HepG2 (cell line): ENCODE results near the gene UBB. TPM values are rescaled to one million over a fixed set of nuclear protein-coding genes. Genes with fewer than 3 reads are reported as not detected.

Experiments used
- ATAC-seq: fragments of 200-7000 bp; cut with Tn5 transposase; 3 replicates; pipeline ENCODE4 v1.9.1; 2020; ENCODE audit warnings: mild to moderate bottlenecking, moderate library complexity
- BruUV-seq: library from RNA; stranded (reverse); fragments of 400-500 nt; replicated peaks from 2 replicates; lab custom pipeline; 2021; lab: Mats Ljungman, UMichigan
- CTCF ChIA-PET: fragments of 300-600 bp; formaldehyde crosslinking; extraction: SDS; loops from one replicate; lab custom pipeline; 2021; ENCODE audit warnings: low total read pairs, inconsistent platforms, low intra/inter-chr PET ratio; lab: Yijun Ruan, JAX
- POLR2A ChIA-PET: fragments of 350-600 bp; sonication (Branson Sonifier 250); formaldehyde crosslinking; loops from one replicate; lab custom pipeline; 2020; ENCODE audit warnings: antibody characterized with exemption, inconsistent platforms; lab: Yijun Ruan, JAX
- DNase-seq: peaks from one replicate; pipeline ENCODE4 v3.0.0-alpha.2; 2015; ENCODE audit warnings: low spot score
- FAIRE-seq: peaks from 3 replicates; lab custom pipeline; 2011; peaks lifted over from hg19 to GRCh38; lab: Jason Lieb, UNC
- H2AFZ ChIP-seq: one replicate; pipeline ENCODE4 v1.6.1; 2011; ENCODE audit warnings: low read length, inconsistent platforms
- H3K27ac ChIP-seq: fragments of 300-600 bp; 3 replicates; pipeline ENCODE4 v1.8.0; 2011; ENCODE audit warnings: mixed run types, mild to moderate bottlenecking, mixed read lengths, low read length, inconsistent platforms; ENCODE audit not compliant: insufficient read depth; ENCODE audit errors: extremely low read length
- H3K27me3 ChIP-seq, 2 experiments: fragments of 200-600 bp in 1 of 2; 2 replicates in 1 of 2; 3 replicates in 1 of 2; pipeline versions ENCODE4 v1.6.0 to v1.8.0; 2011; ENCODE audit warnings: low read length in 2 of 2, mild to moderate bottlenecking in 2 of 2, moderate library complexity in 2 of 2, inconsistent platforms in 1 of 2; ENCODE audit not compliant: insufficient read depth in 2 of 2, control insufficient read depth in 1 of 2
- H3K36me3 ChIP-seq, 2 experiments: fragments of 200-600 bp in 1 of 2; replicated peaks in 1 of 2; 2 replicates in 1 of 2; 3 replicates in 1 of 2; pipeline versions ENCODE4 v1.5.1 to v1.8.0; 2011; ENCODE audit warnings: low read length in 2 of 2, inconsistent platforms in 1 of 2; ENCODE audit not compliant: insufficient read depth in 2 of 2, control insufficient read depth in 1 of 2
- H3K4me1 ChIP-seq: 2 replicates; pipeline ENCODE4 v1.5.1; 2012; ENCODE audit warnings: low read length, inconsistent platforms; ENCODE audit not compliant: insufficient read depth
- H3K4me2 ChIP-seq: 2 replicates; pipeline ENCODE4 v1.6.0; 2011; ENCODE audit warnings: low read depth, low read length, inconsistent platforms
- H3K4me3 ChIP-seq, 3 experiments: fragments of 200-600 bp in 1 of 3; sonication (generic), shearing (Covaris generic) in 1 of 3; replicated peaks in 1 of 3; 2 replicates each; pipeline ENCODE4 v1.5.1; 2011 to 2016; ENCODE audit warnings: low read length in 3 of 3, inconsistent platforms in 2 of 3, low read depth in 2 of 3, mild to moderate bottlenecking in 2 of 3, control low read depth in 1 of 3, mixed read lengths in 1 of 3; ENCODE audit not compliant: insufficient read depth in 1 of 3
- H3K79me2 ChIP-seq: one replicate; pipeline ENCODE4 v1.6.1; 2011; ENCODE audit warnings: low read length, inconsistent platforms; ENCODE audit not compliant: insufficient read depth
- H3K9ac ChIP-seq: 2 replicates; pipeline ENCODE4 v1.6.0; 2011; ENCODE audit warnings: mild to moderate bottlenecking, low read depth, low read length, inconsistent platforms; ENCODE audit not compliant: insufficient read depth
- H3K9me3 ChIP-seq: 2 replicates; pipeline ENCODE4 v1.5.1; 2012; ENCODE audit warnings: mild to moderate bottlenecking, low read length
- H4K20me1 ChIP-seq: 2 replicates; pipeline ENCODE4 v1.6.0; 2011; ENCODE audit warnings: inconsistent platforms, mild to moderate bottlenecking, low read length, moderate library complexity; ENCODE audit not compliant: insufficient read depth
- ATF7 ChIP-seq, 2 experiments: fragments of 450-650 bp in 1 of 2; sonication (generic) in 1 of 2; formaldehyde crosslinking in 1 of 2; IDR thresholded peaks; 2 replicates each; pipeline versions ENCODE4 v1.4.0 to v1.6.1; 2016 to 2020; ENCODE audit warnings: antibody characterized with exemption in 1 of 2, mild to moderate bottlenecking in 1 of 2, missing genetic modification reagents in 1 of 2
- BRCA1 ChIP-seq: sonication (generic); formaldehyde crosslinking; IDR thresholded peaks from 2 replicates; pipeline ENCODE4 v1.4.0; 2020; ENCODE audit warnings: missing genetic modification reagents
- FOXK1 ChIP-seq: sonication (generic); formaldehyde crosslinking; IDR thresholded peaks from 2 replicates; pipeline ENCODE4 v1.4.0; 2020; ENCODE audit warnings: low read depth, missing genetic modification reagents, borderline replicate concordance
- JDP2 ChIP-seq: sonication (generic); formaldehyde crosslinking; IDR thresholded peaks from 2 replicates; pipeline ENCODE4 v1.8.1; 2022; ENCODE audit warnings: missing genetic modification reagents, borderline replicate concordance
- KLF11 ChIP-seq: IDR thresholded peaks from 2 replicates; pipeline ENCODE4 v1.6.1; 2016; ENCODE audit warnings: missing compliant biosample characterization
- MAFK ChIP-seq, 2 experiments: IDR thresholded peaks in 1 of 2; conservative IDR thresholded peaks in 1 of 2; 2 replicates each; pipeline ENCODE4 v1.6.1; 2011; ENCODE audit warnings: improper control_type of control experiment in 2 of 2, low read length in 2 of 2
- NCOA5 ChIP-seq: sonication (generic); formaldehyde crosslinking; IDR thresholded peaks from 2 replicates; pipeline ENCODE4 v1.4.0; 2020; ENCODE audit warnings: missing genetic modification reagents
- NFKB2 ChIP-seq: sonication (generic); formaldehyde crosslinking; IDR thresholded peaks from 2 replicates; pipeline ENCODE4 v1.4.0; 2020; ENCODE audit warnings: missing genetic modification reagents, borderline replicate concordance
- NPAS2 ChIP-seq: sonication (generic); formaldehyde crosslinking; IDR thresholded peaks from 2 replicates; pipeline ENCODE4 v1.8.0; 2022; ENCODE audit warnings: mild to moderate bottlenecking, missing genetic modification reagents, borderline replicate concordance
- TCF7L2 ChIP-seq: IDR thresholded peaks from 2 replicates; pipeline ENCODE4 v1.6.1; 2011; ENCODE audit warnings: mild to moderate bottlenecking, low read depth, low read length, moderate library complexity
- ZNF205 ChIP-seq: IDR thresholded peaks from 2 replicates; pipeline ENCODE4 v1.6.1; 2018; ENCODE audit warnings: missing biosample characterization, missing genetic modification reagents
- ZNF24 ChIP-seq: fragments of 450-650 bp; IDR thresholded peaks from 2 replicates; pipeline ENCODE4 v1.6.1; 2017; ENCODE audit warnings: antibody characterized with exemption, mild to moderate bottlenecking
- ZNF546 ChIP-seq: sonication (generic); formaldehyde crosslinking; conservative IDR thresholded peaks from 2 replicates; pipeline ENCODE4 v1.8.1; 2023; ENCODE audit warnings: mild to moderate bottlenecking, missing genetic modification reagents
- ZNF558 ChIP-seq: sonication (generic); formaldehyde crosslinking; IDR thresholded peaks from 2 replicates; pipeline ENCODE4 v1.9.0; 2022; ENCODE audit warnings: mild to moderate bottlenecking, missing genetic modification reagents, borderline replicate concordance
- ZNF747 ChIP-seq: sonication (generic); formaldehyde crosslinking; IDR thresholded peaks from 2 replicates; pipeline ENCODE4 v1.8.1; 2023; ENCODE audit warnings: missing genetic modification reagents, mild to moderate bottlenecking, borderline replicate concordance
- WGBS: methylation state at CpG from one replicate; pipeline ENCODE4 v1.1.6; 2017; ENCODE audit warnings: low lambda C conversion rate; 5-methylcytosine and 5-hydroxymethylcytosine counted together
- in situ Hi-C: cut with HindIII; loops from 2 replicates; pipeline ENCODE4 v1.10.0; 2017; ENCODE audit warnings: low pct_unique_long_range_greater_than_20kb; ENCODE audit not compliant: extremely low pct_ligation_motif_present
- intact Hi-C: fragments of 100-400 bp; cut with micrococcal nuclease; formaldehyde crosslinking; loops from one replicate; pipeline ENCODE4 v1.10.0; 2022; ENCODE audit not compliant: unreplicated experiment
- polyA plus RNA-seq, 8 experiments: library from polyadenylated mRNA; depleted of rRNA in 3 of 8; stranded (reverse) in 7 of 8; unstranded in 1 of 8; fragments of >200 nt; fragmentation: Illumina TruSeq in 4 of 8; extraction: Trizol in 4 of 8; gene quantifications; 2 replicates each; pipeline versions ENCODE4 v1.2.1 to v1.2.3, GENCODE V29; 2011 to 2016; ENCODE audit warnings: low read depth in 4 of 8, missing spikeins in 1 of 8, mixed read lengths in 1 of 8; ENCODE audit not compliant: insufficient read depth in 1 of 8
- total RNA-seq, 5 experiments: library from RNA; depleted of rRNA; stranded (reverse); fragments of >200 nt; fragmentation: Illumina TruSeq; extraction: Trizol; gene quantifications; 2 replicates each; pipeline ENCODE4 v1.2.3, GENCODE V29; 2016; ENCODE audit warnings: low read depth in 1 of 5
- TF ChIP-seq, protein P1 (sequence below): sonication (generic); formaldehyde crosslinking; IDR thresholded peaks from 2 replicates; pipeline ENCODE4 v1.5.0; 2020; ENCODE audit warnings: missing genetic modification reagents
- TF ChIP-seq, protein P2 (sequence below): sonication (generic); formaldehyde crosslinking; conservative IDR thresholded peaks from 2 replicates; pipeline ENCODE4 v1.4.0; 2020; ENCODE audit warnings: missing genetic modification reagents
- TF ChIP-seq, protein P3 (sequence below): sonication (generic); formaldehyde crosslinking; IDR thresholded peaks from 2 replicates; pipeline ENCODE4 v1.4.0; 2020; ENCODE audit warnings: mild to moderate bottlenecking, missing genetic modification reagents
- TF ChIP-seq, protein P4 (sequence below): sonication (generic); formaldehyde crosslinking; IDR thresholded peaks from 2 replicates; pipeline ENCODE4 v1.5.1; 2020; ENCODE audit warnings: mild to moderate bottlenecking, moderate library complexity, missing genetic modification reagents

Gene UBB
- total and polyA plus RNA-seq, 2 of the 13 experiments (the other 11 are each of a cell fraction or from before 2014, with no cell fraction given), result 1,130 to 2,066 TPM

DNA sequence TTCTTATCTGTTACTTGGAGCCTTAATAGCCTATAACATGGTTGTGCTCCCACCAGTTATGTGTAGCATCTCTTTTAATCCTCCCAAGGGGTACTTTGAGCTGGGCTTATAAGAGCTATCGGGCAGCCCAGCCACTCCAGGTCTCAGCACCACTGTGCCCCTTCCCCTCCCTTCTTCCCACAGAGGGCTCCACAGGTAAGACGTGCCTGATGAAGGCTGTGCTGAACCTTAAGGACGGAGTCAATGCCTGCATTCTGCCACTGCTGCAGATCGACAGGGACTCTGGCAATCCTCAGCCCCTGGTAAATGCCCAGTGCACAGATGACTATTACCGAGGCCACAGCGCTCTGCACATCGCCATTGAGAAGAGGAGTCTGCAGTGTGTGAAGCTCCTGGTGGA lies 41.5 kb downstream of the UBB start:
- H3K27me3 ChIP-seq, result no peaks in the 10 kb centered on the region
- BruUV-seq, result no TSS peak
- no peak overlapping the region for H2AFZ ChIP-seq
- no peak for FAIRE-seq
- no peak for ATAC-seq
- no peak overlapping the region for H3K27ac ChIP-seq
- in situ Hi-C loops (no loop called here), intact Hi-C loops (no loop called here)
- H3K9me3 ChIP-seq, result no peaks in the 10 kb centered on the region
- no peaks in the 10 kb centered on the region for H3K79me2 ChIP-seq
- TF ChIP-seq FOXK1 (CRISPR knock-in tag), result no peak
- no peak for TF ChIP-seq NFKB2 (CRISPR knock-in tag)
- no peak for TF ChIP-seq ZNF558 (CRISPR knock-in tag)
- TF ChIP-seq TCF7L2, result no peak
- TF ChIP-seq MAFK (conservative IDR thresholded peaks at IDR 0.05 in 1 of 2, IDR thresholded peaks at IDR 0.05 in 1 of 2; ENCODE audit: low read length in 2 of 2), result no peak
- TF ChIP-seq ZNF205 (CRISPR knock-in tag), result no peak
- TF ChIP-seq, protein P1, sequence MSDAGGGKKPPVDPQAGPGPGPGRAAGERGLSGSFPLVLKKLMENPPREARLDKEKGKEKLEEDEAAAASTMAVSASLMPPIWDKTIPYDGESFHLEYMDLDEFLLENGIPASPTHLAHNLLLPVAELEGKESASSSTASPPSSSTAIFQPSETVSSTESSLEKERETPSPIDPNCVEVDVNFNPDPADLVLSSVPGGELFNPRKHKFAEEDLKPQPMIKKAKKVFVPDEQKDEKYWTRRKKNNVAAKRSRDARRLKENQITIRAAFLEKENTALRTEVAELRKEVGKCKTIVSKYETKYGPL (CRISPR knock-in tag), result no peak
- TF ChIP-seq, protein P2, sequence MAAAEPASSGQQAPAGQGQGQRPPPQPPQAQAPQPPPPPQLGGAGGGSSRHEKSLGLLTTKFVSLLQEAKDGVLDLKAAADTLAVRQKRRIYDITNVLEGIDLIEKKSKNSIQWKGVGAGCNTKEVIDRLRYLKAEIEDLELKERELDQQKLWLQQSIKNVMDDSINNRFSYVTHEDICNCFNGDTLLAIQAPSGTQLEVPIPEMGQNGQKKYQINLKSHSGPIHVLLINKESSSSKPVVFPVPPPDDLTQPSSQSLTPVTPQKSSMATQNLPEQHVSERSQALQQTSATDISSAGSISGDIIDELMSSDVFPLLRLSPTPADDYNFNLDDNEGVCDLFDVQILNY (CRISPR knock-in tag), result no peak
- no peak for TF ChIP-seq ATF7 (IDR thresholded peaks at IDR 0.05)
- no peak for TF ChIP-seq ATF7 (CRISPR knock-in tag; IDR thresholded peaks at IDR 0.05)
- no peak for TF ChIP-seq NCOA5
- TF ChIP-seq ZNF24, result no peak
- TF ChIP-seq ZNF546 (CRISPR knock-in tag), result no peak
- TF ChIP-seq ZNF747 (CRISPR knock-in tag), result no peak
- TF ChIP-seq JDP2 (CRISPR knock-in tag), result no peak
- TF ChIP-seq, protein P3, sequence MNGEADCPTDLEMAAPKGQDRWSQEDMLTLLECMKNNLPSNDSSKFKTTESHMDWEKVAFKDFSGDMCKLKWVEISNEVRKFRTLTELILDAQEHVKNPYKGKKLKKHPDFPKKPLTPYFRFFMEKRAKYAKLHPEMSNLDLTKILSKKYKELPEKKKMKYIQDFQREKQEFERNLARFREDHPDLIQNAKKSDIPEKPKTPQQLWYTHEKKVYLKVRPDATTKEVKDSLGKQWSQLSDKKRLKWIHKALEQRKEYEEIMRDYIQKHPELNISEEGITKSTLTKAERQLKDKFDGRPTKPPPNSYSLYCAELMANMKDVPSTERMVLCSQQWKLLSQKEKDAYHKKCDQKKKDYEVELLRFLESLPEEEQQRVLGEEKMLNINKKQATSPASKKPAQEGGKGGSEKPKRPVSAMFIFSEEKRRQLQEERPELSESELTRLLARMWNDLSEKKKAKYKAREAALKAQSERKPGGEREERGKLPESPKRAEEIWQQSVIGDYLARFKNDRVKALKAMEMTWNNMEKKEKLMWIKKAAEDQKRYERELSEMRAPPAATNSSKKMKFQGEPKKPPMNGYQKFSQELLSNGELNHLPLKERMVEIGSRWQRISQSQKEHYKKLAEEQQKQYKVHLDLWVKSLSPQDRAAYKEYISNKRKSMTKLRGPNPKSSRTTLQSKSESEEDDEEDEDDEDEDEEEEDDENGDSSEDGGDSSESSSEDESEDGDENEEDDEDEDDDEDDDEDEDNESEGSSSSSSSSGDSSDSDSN (CRISPR knock-in tag), result no peak
- TF ChIP-seq NPAS2 (CRISPR knock-in tag), result no peak
- TF ChIP-seq KLF11 (CRISPR knock-in tag), result no peak
- TF ChIP-seq, protein P4, sequence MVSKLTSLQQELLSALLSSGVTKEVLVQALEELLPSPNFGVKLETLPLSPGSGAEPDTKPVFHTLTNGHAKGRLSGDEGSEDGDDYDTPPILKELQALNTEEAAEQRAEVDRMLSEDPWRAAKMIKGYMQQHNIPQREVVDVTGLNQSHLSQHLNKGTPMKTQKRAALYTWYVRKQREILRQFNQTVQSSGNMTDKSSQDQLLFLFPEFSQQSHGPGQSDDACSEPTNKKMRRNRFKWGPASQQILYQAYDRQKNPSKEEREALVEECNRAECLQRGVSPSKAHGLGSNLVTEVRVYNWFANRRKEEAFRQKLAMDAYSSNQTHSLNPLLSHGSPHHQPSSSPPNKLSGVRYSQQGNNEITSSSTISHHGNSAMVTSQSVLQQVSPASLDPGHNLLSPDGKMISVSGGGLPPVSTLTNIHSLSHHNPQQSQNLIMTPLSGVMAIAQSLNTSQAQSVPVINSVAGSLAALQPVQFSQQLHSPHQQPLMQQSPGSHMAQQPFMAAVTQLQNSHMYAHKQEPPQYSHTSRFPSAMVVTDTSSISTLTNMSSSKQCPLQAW, result no peak
- no peak for TF ChIP-seq BRCA1
- H3K9ac ChIP-seq, result no peak overlapping the region
- 97% methylated on average over 3 of the region's 7 CpGs for WGBS
- H3K4me1 ChIP-seq, result peaks cover 53% of the 10 kb centered on the region
- no peaks in the 10 kb centered on the region; a peak in 1 of 5 replicates for H3K36me3 ChIP-seq
- H3K4me3 ChIP-seq, result no peak overlapping the region
- CTCF ChIA-PET, result no interaction called here
- no peak for DNase-seq
- no peaks in the 10 kb centered on the region for H4K20me1 ChIP-seq
- no peak overlapping the region for H3K4me2 ChIP-seq
- POLR2A ChIA-PET, result interaction anchor here (2.0 kb wide), 1 partner anchor 16 kb away, joined by 8 read pairs; no protein-coding TSS in a partner anchor
